Left ventricle myocardium superior (tissue), 1 donor: ENCODE results near the gene CIDEB. TPM values are rescaled to one million over a fixed set of nuclear protein-coding genes. Genes with fewer than 3 reads are reported as not detected.

Source experiments
- ATAC-seq: fragments of 200-7000 bp; cut with Tn5 transposase; one replicate; pipeline ENCODE4 v1.9.1; 2020; ENCODE audit warnings: mild to moderate bottlenecking, moderate library complexity
- DNase-seq: peaks from one replicate; pipeline ENCODE4 v3.0.0-alpha.2; 2020
- intact Hi-C: fragments of 100-400 bp; cut with micrococcal nuclease; formaldehyde crosslinking; loops from one replicate; pipeline ENCODE4 v1.11.0; 2022
- total RNA-seq: library from RNA; stranded (reverse); fragmentation: NEBNext Ultra II Directional; extraction: Animal tissue kit (Norgen Biotek cat#: 25700); gene quantifications from one replicate; pipeline ENCODE4 v1.2.1, GENCODE V29; 2021
- donor health status: DM: no; HTN: yes; CAD: no; lungs with severe emphysema.

Gene CIDEB
- total RNA-seq, 1 donor from 2014 or later: 3.9 TPM

GRCh38 chr14:24315243-24315806, 7.5 kb upstream of the CIDEB start:
- no peak for DNase-seq
- intact Hi-C loops: no loop called here

GRCh38 chr14:24314377-24315193, 6.8 kb upstream of the CIDEB start:
- DNase-seq (no peak), ATAC-seq (no peak)
- intact Hi-C loops: no loop called here

More at GRCh38 chr14:24315243-24315806, 7.5 kb upstream of the CIDEB start:
- no peak for ATAC-seq

- ATAC-seq: no peak
- intact Hi-C loops: no loop called here
- DNase-seq: no peak
Observed at GRCh38 chr14:24313913-24314312, 6.1 kb upstream of the CIDEB start.

GRCh38 chr14:24312736-24313507, 5.1 kb upstream of the CIDEB start:
- intact Hi-C loops: no loop called here
- ATAC-seq (no peak), DNase-seq (no peak)

GRCh38 chr14:24311837-24312615, 4.2 kb upstream of the CIDEB start:
- intact Hi-C loops: no loop called here
- ATAC-seq: no peak
- DNase-seq: no peak

GRCh38 chr14:24310646-24311604, 3.1 kb upstream of the CIDEB start, which contains the start of gene LTB4R:
Gene LTB4R (plus strand): TSS chr14:24311502. CDS start chr14:24315652, 4,150 bp downstream.
- DNase-seq: peak; percentile 87
- ATAC-seq: peak; percentile 87
- intact Hi-C loops: no loop called here

- peak; percentile 0 for ATAC-seq
- intact Hi-C loops: no loop called here
- no peak for DNase-seq
Observed at GRCh38 chr14:24310265-24310645, 2.5 kb upstream of the CIDEB start.

- intact Hi-C loops: no loop called here
- ATAC-seq (no peak), DNase-seq (no peak)
Observed at GRCh38 chr14:24309538-24310264, 1.9 kb upstream of the CIDEB start, which contains the start of gene LTB4R2. Gene LTB4R2 (plus strand): TSS chr14:24310140. CDS start chr14:24310665, 525 bp downstream.

GRCh38 chr14:24308342-24309124, 756 bp upstream of the CIDEB start:
- intact Hi-C loops: no loop called here
- no peak for DNase-seq
- no peak for ATAC-seq

- intact Hi-C loops: no loop called here
- ATAC-seq (no peak), DNase-seq (no peak)
Observed at GRCh38 chr14:24307156-24307574, 612 bp downstream of the CIDEB start.

- no peak for DNase-seq
- ATAC-seq: no peak
- intact Hi-C loops: no loop called here
Observed at GRCh38 chr14:24304019-24304387, 3.8 kb downstream of the CIDEB start.

GRCh38 chr14:24300326-24300980, 7.3 kb downstream of the CIDEB start:
- intact Hi-C loops: no loop called here
- no peak for DNase-seq
- ATAC-seq: no peak

- ATAC-seq (peak; percentile 92), DNase-seq (peak; percentile 94)
- intact Hi-C loops: no loop called here
Observed at GRCh38 chr14:24299255-24300191, 8.3 kb downstream of the CIDEB start, which contains the start of the genes DHRS1 and NOP9. Gene DHRS1 (minus strand): TSS chr14:24299780. CDS start chr14:24299106, 674 bp downstream. Gene NOP9 (plus strand): TSS chr14:24299850. CDS start chr14:24299955, 105 bp downstream.

- intact Hi-C loops: no loop called here
Observed at GRCh38 chr14:24298892-24299254, 8.9 kb downstream of the CIDEB start.

More at GRCh38 chr14:24298892-24299254, 8.9 kb downstream of the CIDEB start:
- DNase-seq (no peak), ATAC-seq (peak; percentile 4)
